Measurements from ENCODE around the gene C5AR1.

The C5AR1 gene

GRCh38 chr19:47268028-47268427 is 41.6 kb upstream of the C5AR1 start:
- no peak overlapping the region for H3K4me3 Mint-ChIP-seq
- H3K9me3 Mint-ChIP-seq, result no peaks in the 10 kb centered on the region
- no peaks in the 10 kb centered on the region for H3K27me3 Mint-ChIP-seq (ENCODE audit: low read depth)
- H3K36me3 Mint-ChIP-seq (ENCODE audit: low read depth), result peaks cover 50% of the 10 kb centered on the region
- H3K4me1 Mint-ChIP-seq, result peaks cover 9% of the 10 kb centered on the region
- no peak for TF ChIP-seq CTCF (IDR thresholded peaks at IDR 0.05; ENCODE audit: unreplicated experiment in 3 of 3)
- H3K27ac Mint-ChIP-seq, result no peak overlapping the region

GRCh38 chr19:47269596-47269995 is 40.1 kb upstream of the C5AR1 start:
- peak overlapping the region in 1 of 3 experiments; percentile 59 for H3K27ac Mint-ChIP-seq
- peak overlapping the region in 1 of 3 experiments; percentile 60 for H3K4me3 Mint-ChIP-seq
- H3K9me3 Mint-ChIP-seq, result no peaks in the 10 kb centered on the region
- peaks cover 41% of the 10 kb centered on the region for H3K36me3 Mint-ChIP-seq (ENCODE audit: low read depth)
- no peak for TF ChIP-seq CTCF (IDR thresholded peaks at IDR 0.05; ENCODE audit: unreplicated experiment in 3 of 3)
- no peaks in the 10 kb centered on the region for H3K27me3 Mint-ChIP-seq (ENCODE audit: low read depth)
- H3K4me1 Mint-ChIP-seq, result peaks cover 9% of the 10 kb centered on the region

GRCh38 chr19:47270408-47270807 is 39.3 kb upstream of the C5AR1 start:
- H3K4me3 Mint-ChIP-seq, result no peak overlapping the region
- H3K9me3 Mint-ChIP-seq, result no peaks in the 10 kb centered on the region
- H3K27me3 Mint-ChIP-seq (ENCODE audit: low read depth), result peaks cover 2% of the 10 kb centered on the region
- peak overlapping the region in 1 of 3 experiments; percentile 26 for H3K27ac Mint-ChIP-seq
- H3K4me1 Mint-ChIP-seq, result peaks cover 11% of the 10 kb centered on the region
- peaks cover 38% of the 10 kb centered on the region for H3K36me3 Mint-ChIP-seq (ENCODE audit: low read depth)
- TF ChIP-seq CTCF (IDR thresholded peaks at IDR 0.05; ENCODE audit: unreplicated experiment in 3 of 3), result no peak

- peak overlapping the region; percentile 94 to 99 (median 98) for H3K27ac Mint-ChIP-seq
- H3K9me3 Mint-ChIP-seq, result no peaks in the 10 kb centered on the region
- peak overlapping the region; percentile 90 to 93 (median 93) for H3K4me3 Mint-ChIP-seq
- peaks cover 31% of the 10 kb centered on the region for H3K36me3 Mint-ChIP-seq (ENCODE audit: low read depth)
- H3K4me1 Mint-ChIP-seq, result peaks cover 21% of the 10 kb centered on the region
- peaks cover 8% of the 10 kb centered on the region for H3K27me3 Mint-ChIP-seq (ENCODE audit: low read depth)
- no peak for TF ChIP-seq CTCF (IDR thresholded peaks at IDR 0.05; ENCODE audit: unreplicated experiment in 3 of 3)
Measured at GRCh38 chr19:47271949-47272348, 37.7 kb upstream of the C5AR1 start.

GRCh38 chr19:47272448-47273312 is 37.0 kb upstream of the C5AR1 start:
- no peak for TF ChIP-seq CTCF (IDR thresholded peaks at IDR 0.05; ENCODE audit: unreplicated experiment in 3 of 3)
- Mint-ChIP-seq H3K9me3 (no peaks in the 10 kb centered on the region), H3K27ac (peak overlapping the region; percentile 94 to 99 (median 98)), H3K36me3 (ENCODE audit: low read depth) (peaks cover 24% of the 10 kb centered on the region), H3K4me3 (peak overlapping the region; percentile 90 to 93 (median 93)), H3K27me3 (ENCODE audit: low read depth) (peaks cover 8% of the 10 kb centered on the region), H3K4me1 (peaks cover 22% of the 10 kb centered on the region)

Measured in nephron (organoid).